ENCODE measurements around the gene CSTB.

DNA sequence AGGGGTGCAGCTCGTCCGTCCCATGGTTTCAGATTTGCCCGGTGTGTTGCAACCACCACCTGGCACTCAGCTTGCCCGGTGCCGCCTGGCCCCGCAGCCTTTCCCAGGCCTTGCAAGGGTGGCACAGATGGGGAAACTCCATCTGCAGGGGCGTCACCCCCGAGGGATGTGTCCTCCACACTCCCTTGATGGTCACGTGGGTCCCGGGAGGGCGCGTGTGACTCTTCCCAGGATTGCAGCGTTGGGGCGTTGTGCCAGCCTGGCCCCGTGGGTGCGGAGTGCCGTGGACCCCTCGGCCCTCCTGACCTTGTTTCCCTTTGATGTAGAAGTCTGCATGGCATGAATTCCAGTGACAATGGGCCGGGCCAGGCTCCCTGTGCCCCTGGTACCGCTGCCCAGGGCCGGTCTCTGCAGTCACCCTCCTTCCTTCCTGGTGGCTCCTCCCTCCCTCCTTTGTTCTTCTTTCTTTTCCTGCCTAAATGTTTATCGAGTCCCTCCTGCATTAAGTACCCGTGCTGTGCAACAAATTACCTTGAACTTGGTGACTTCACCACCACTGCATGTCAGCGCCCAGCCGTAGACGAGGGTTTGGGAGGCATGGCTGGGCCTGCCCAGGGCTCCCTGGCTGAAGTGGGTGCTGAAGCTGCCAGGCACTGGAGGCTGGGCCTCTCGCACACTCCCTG is 36.2 kb upstream of the CSTB start:
- TF ChIP-seq, protein P1, sequence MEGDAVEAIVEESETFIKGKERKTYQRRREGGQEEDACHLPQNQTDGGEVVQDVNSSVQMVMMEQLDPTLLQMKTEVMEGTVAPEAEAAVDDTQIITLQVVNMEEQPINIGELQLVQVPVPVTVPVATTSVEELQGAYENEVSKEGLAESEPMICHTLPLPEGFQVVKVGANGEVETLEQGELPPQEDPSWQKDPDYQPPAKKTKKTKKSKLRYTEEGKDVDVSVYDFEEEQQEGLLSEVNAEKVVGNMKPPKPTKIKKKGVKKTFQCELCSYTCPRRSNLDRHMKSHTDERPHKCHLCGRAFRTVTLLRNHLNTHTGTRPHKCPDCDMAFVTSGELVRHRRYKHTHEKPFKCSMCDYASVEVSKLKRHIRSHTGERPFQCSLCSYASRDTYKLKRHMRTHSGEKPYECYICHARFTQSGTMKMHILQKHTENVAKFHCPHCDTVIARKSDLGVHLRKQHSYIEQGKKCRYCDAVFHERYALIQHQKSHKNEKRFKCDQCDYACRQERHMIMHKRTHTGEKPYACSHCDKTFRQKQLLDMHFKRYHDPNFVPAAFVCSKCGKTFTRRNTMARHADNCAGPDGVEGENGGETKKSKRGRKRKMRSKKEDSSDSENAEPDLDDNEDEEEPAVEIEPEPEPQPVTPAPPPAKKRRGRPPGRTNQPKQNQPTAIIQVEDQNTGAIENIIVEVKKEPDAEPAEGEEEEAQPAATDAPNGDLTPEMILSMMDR (IDR thresholded peaks at IDR 0.05; ENCODE audit: low read depth, low read length), result no peak
- TF ChIP-seq POLR2A (IDR thresholded peaks at IDR 0.05; ENCODE audit: extremely low read depth, insufficient read length), result no peak
- TF ChIP-seq, protein P2, sequence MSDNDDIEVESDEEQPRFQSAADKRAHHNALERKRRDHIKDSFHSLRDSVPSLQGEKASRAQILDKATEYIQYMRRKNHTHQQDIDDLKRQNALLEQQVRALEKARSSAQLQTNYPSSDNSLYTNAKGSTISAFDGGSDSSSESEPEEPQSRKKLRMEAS (IDR thresholded peaks at IDR 0.05; ENCODE audit: low read depth, low read length), result no peak
